ENCODE results near the gene CCM2L.
A peak's percentile ranks its signal among the peaks of the same experiment; 100 is the strongest.

The CCM2L gene

GRCh38 chr20:32062776-32063170 is 52.5 kb downstream of the CCM2L start:
- peak; percentile 36 for DNase-seq

GRCh38 chr20:32063695-32064094 is 53.5 kb downstream of the CCM2L start:
- no peak for DNase-seq

- no peak for DNase-seq
These were observed 54.4 kb downstream of the CCM2L start for GRCh38 chr20:32064667-32065066.

GRCh38 chr20:32067234-32067821 is 57.1 kb downstream of the CCM2L start:
- DNase-seq: no peak

GRCh38 chr20:32068174-32068573 is 57.9 kb downstream of the CCM2L start:
- no peak for DNase-seq

- DNase-seq: no peak
These were observed 59.5 kb downstream of the CCM2L start for GRCh38 chr20:32069711-32070110.

GRCh38 chr20:32070282-32070681 is 60.0 kb downstream of the CCM2L start:
- no peak for DNase-seq

GRCh38 chr20:32070690-32071213 is 60.5 kb downstream of the CCM2L start:
- DNase-seq: no peak

GRCh38 chr20:32071395-32072167 is 61.3 kb downstream of the CCM2L start:
- no peak for DNase-seq

- DNase-seq: no peak
These were observed 62.0 kb downstream of the CCM2L start for GRCh38 chr20:32072168-32072750.

GRCh38 chr20:32075534-32075933 is 65.3 kb downstream of the CCM2L start:
- DNase-seq: no peak

GRCh38 chr20:32077190-32077589 is 67.0 kb downstream of the CCM2L start:
- DNase-seq: no peak

- DNase-seq: no peak
These were observed 68.1 kb downstream of the CCM2L start for GRCh38 chr20:32078322-32078721.

- no peak for DNase-seq
These were observed 68.6 kb downstream of the CCM2L start for GRCh38 chr20:32078791-32079190.

- no peak for DNase-seq
These were observed 69.4 kb downstream of the CCM2L start for GRCh38 chr20:32079655-32080109.

GRCh38 chr20:32080783-32081182 is 70.5 kb downstream of the CCM2L start:
- no peak for DNase-seq

All from activated CD4-positive, alpha-beta T cell treated with anti-CD3 and anti-CD28 coated beads, Interleukin-10, Interleukin-2, amounts not matched to agents 100 ng/mL and 50 ng/mL, durations not matched to agents 16 hours and 8 hours (primary cell).